ENCODE results near the gene XRRA1. TPM values are rescaled to one million over a fixed set of nuclear protein-coding genes. Genes with fewer than 3 reads are reported as not detected.

The XRRA1 gene
- total and polyA plus RNA-seq, 2 of the 13 experiments (the other 11 are each of a cell fraction or from before 2014, with no cell fraction given): 7.6 to 10.5 TPM

- TF ChIP-seq POLR2G (IDR thresholded peaks at IDR 0.05; ENCODE audit: low read depth, low read length): peak; percentile 80
- TF ChIP-seq ZSCAN31 (CRISPR knock-in tag; IDR thresholded peaks at IDR 0.05; ENCODE audit: low read depth): 0 out of 2 replicates have a peak, but pooled peaks have one; percentile 60
- peak; percentile 48; the same call in 1 of the 2 replicates for TF ChIP-seq ZIK1 (CRISPR knock-in tag; IDR thresholded peaks at IDR 0.05; ENCODE audit: borderline replicate concordance, low read depth)
- no peak for TF ChIP-seq ZNF800 (CRISPR knock-in tag; IDR thresholded peaks at IDR 0.05)
- no peak for TF ChIP-seq ZNF230 (CRISPR knock-in tag; IDR thresholded peaks at IDR 0.05)
- peak; percentile 16; the same call in 1 of the 2 replicates for TF ChIP-seq HOXA5 (CRISPR knock-in tag; IDR thresholded peaks at IDR 0.05)
- TF ChIP-seq KLF13 (CRISPR knock-in tag; IDR thresholded peaks at IDR 0.05): no peak
- TF ChIP-seq PHF21A (CRISPR knock-in tag; IDR thresholded peaks at IDR 0.05): peak; percentile 67
- TF ChIP-seq IRF2 (CRISPR knock-in tag; IDR thresholded peaks at IDR 0.05): peak; percentile 12; the same call in 1 of the 2 replicates
- TF ChIP-seq DRAP1 (CRISPR knock-in tag; IDR thresholded peaks at IDR 0.05): peak; percentile 86
- TF ChIP-seq JARID2 (CRISPR knock-in tag; IDR thresholded peaks at IDR 0.05; ENCODE audit: insufficient replicate concordance): no peak
- 0 out of 2 replicates have a peak, but pooled peaks have one; percentile 33 for TF ChIP-seq HES4 (CRISPR knock-in tag; IDR thresholded peaks at IDR 0.05; ENCODE audit: borderline replicate concordance)
- no peak for TF ChIP-seq ZNF646 (CRISPR knock-in tag; IDR thresholded peaks at IDR 0.05)
- TF ChIP-seq PTBP1 (IDR thresholded peaks at IDR 0.05; ENCODE audit: low read depth, low read length, poor library complexity, severe bottlenecking): no peak
- peak; percentile 70 for TF ChIP-seq TFDP2 (CRISPR knock-in tag; IDR thresholded peaks at IDR 0.05)
- TF ChIP-seq GATAD1 (CRISPR knock-in tag; IDR thresholded peaks at IDR 0.05): peak; percentile 59
- 0 out of 2 replicates have a peak, but pooled peaks have one; percentile 3 for TF ChIP-seq HNF4A (CRISPR knock-in tag; IDR thresholded peaks at IDR 0.05)
- TF ChIP-seq IKZF5 (CRISPR knock-in tag; IDR thresholded peaks at IDR 0.05): peak; percentile 92
Measured at GRCh38 chr11:74988541-74989259, 39.8 kb upstream of the XRRA1 start, which contains the start of gene NEU3 (continued).
